IMR-90 (cell line): ENCODE measurements around the gene APOC4.

ENCODE experiments used
- CHD1 ChIP-seq: IDR thresholded peaks from 2 replicates; pipeline ENCODE4 v1.6.1; 2012; ENCODE audit warnings: low read depth, low read length, improper control_type of control experiment
- CTCF ChIP-seq: conservative IDR thresholded peaks from 2 replicates; pipeline ENCODE4 v1.5.1; 2012; ENCODE audit warnings: mild to moderate bottlenecking, low read depth, low read length, improper control_type of control experiment
- MAFK ChIP-seq: IDR thresholded peaks from 2 replicates; pipeline ENCODE4 v1.6.1; 2012; ENCODE audit warnings: low read depth, low read length, improper control_type of control experiment
- MAZ ChIP-seq: IDR thresholded peaks from 2 replicates; pipeline ENCODE4 v1.6.1; 2012; ENCODE audit warnings: low read depth, mild to moderate bottlenecking, low read length, improper control_type of control experiment, moderate library complexity, borderline replicate concordance
- NFE2L2 ChIP-seq: fragments of 150-350 bp; IDR thresholded peaks from 2 replicates; pipeline ENCODE4 v1.6.1; 2016; ENCODE audit warnings: low read depth, mild to moderate bottlenecking, low read length
- POLR2A ChIP-seq: IDR thresholded peaks from 2 replicates; pipeline ENCODE4 v1.6.1; 2012; ENCODE audit warnings: mild to moderate bottlenecking, low read depth, low read length
- RAD21 ChIP-seq: IDR thresholded peaks from 2 replicates; pipeline ENCODE4 v1.6.1; 2012; ENCODE audit warnings: low read length, improper control_type of control experiment
- SMC3 ChIP-seq: fragments of 150-350 bp; IDR thresholded peaks from 2 replicates; pipeline ENCODE4 v1.6.1; 2016; ENCODE audit warnings: low read depth, mild to moderate bottlenecking, antibody characterized with exemption, low read length, moderate library complexity
- TF ChIP-seq, protein P1 (sequence below): fragments of 150-350 bp; IDR thresholded peaks from 2 replicates; pipeline ENCODE4 v1.6.1; 2017; ENCODE audit warnings: mild to moderate bottlenecking, antibody characterized with exemption, low read length, low read depth

DNA sequence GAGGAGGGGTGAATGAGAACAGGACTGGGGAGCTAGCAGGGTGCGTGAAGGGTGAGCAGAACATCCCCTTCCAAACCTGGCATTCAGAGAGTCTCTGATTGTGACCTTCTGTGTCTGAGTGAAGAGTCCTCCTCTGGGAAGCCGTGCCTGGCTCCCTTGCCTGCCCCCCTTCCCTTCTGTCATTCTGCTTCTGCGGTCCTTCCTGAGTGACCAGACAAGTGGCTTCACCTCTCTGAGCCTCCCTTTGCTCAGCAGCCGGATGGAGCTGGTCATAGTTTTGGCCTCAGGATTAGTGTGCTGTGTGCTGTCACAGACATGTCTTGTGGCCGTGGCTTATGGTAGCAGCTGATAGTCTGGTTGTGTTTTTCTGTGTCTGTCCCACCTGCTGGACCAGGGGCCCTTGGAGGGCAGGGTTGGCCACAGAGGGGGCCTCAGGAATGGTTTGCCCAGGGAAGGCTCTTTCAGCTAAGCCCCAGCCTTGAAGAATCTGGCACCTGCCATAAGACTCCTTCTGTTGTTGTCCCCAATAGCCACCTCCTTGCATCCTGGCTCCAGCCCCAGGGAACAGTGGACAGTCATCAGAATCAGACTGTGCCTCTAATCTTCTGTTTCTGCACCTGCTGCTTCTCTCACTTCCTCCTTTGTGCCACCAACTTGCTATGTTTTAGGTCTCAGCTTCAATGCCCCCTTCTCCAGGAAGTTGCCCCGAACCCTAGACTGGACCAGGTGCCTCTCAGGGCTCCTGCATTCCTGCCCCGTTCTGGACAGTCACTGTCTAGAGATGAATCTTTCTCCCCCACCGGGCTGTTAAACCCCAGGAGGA lies 19.1 kb downstream of the APOC4 start:
- no peak for TF ChIP-seq CTCF
- no peak for TF ChIP-seq CHD1
- no peak for TF ChIP-seq NFE2L2
- TF ChIP-seq, protein P1, sequence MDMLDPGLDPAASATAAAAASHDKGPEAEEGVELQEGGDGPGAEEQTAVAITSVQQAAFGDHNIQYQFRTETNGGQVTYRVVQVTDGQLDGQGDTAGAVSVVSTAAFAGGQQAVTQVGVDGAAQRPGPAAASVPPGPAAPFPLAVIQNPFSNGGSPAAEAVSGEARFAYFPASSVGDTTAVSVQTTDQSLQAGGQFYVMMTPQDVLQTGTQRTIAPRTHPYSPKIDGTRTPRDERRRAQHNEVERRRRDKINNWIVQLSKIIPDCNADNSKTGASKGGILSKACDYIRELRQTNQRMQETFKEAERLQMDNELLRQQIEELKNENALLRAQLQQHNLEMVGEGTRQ, result no peak
- TF ChIP-seq RAD21, result no peak
- TF ChIP-seq MAZ, result no peak
- no peak for TF ChIP-seq SMC3
- no peak for TF ChIP-seq POLR2A
- TF ChIP-seq MAFK, result no peak
